Prostate gland (tissue), 2 donors: ENCODE measurements around the gene PEX11B. TPM values are rescaled to one million over a fixed set of nuclear protein-coding genes. Genes with fewer than 3 reads are reported as not detected.

ENCODE experiments used
- DNase-seq: peaks from one replicate; pipeline ENCODE4 v3.0.0-alpha.2; 2019; ENCODE audit warnings: low spot score
- H3K27ac ChIP-seq, 2 donors: fragments of 200-600 bp; sonication (generic); 2 replicates each; pipeline ENCODE4 v1.5.1; 2017 to 2019
- H3K27me3 ChIP-seq: fragments of 200-600 bp; sonication (generic); replicated peaks from 2 replicates; pipeline ENCODE4 v1.5.1; 2019; ENCODE audit not compliant: insufficient read depth
- H3K36me3 ChIP-seq, 2 donors: fragments of 200-600 bp; sonication (generic); 1 replicate in 1 of 2; 2 replicates in 1 of 2; pipeline versions ENCODE4 v1.5.1 to v1.8.1; 2017 to 2019
- H3K4me1 ChIP-seq: fragments of 200-600 bp; sonication (generic); replicated peaks from 2 replicates; pipeline ENCODE4 v1.5.1; 2019
- H3K4me3 ChIP-seq, 2 donors: fragments of 200-600 bp; sonication (generic); 2 replicates each; pipeline ENCODE4 v1.5.1; 2017 to 2019
- H3K9me3 ChIP-seq: fragments of 200-600 bp; sonication (generic); 2 replicates; pipeline ENCODE4 v1.5.1; 2017
- CTCF ChIP-seq, 4 experiments: fragments of 200-600 bp in 2 of 4; fragments of 450-650 bp in 2 of 4; sonication (generic) in 2 of 4; IDR thresholded peaks; 1 replicate in 3 of 4; 2 replicates in 1 of 4; pipeline ENCODE4 v1.5.1; 2016 to 2019; ENCODE audit warnings: antibody characterized with exemption in 4 of 4, mild to moderate bottlenecking in 2 of 4, moderate library complexity in 2 of 4
- POLR2A ChIP-seq: fragments of 450-650 bp; IDR thresholded peaks from one replicate; pipeline ENCODE4 v1.6.1; 2016; ENCODE audit warnings: antibody characterized with exemption, mild to moderate bottlenecking
- POLR2AphosphoS5 ChIP-seq: sonication (generic); formaldehyde crosslinking; IDR thresholded peaks from one replicate; pipeline ENCODE4 v1.6.1; 2017; ENCODE audit warnings: antibody characterized with exemption
- WGBS: methylation state at CpG from one replicate; pipeline ENCODE4 v1.1.5; 2018; 5-methylcytosine and 5-hydroxymethylcytosine counted together
- intact Hi-C: fragments of 100-400 bp; cut with DNase I; formaldehyde crosslinking; loops from one replicate; pipeline ENCODE4 v1.14.2; 2022
- total RNA-seq, 2 donors: library from RNA; depleted of rRNA; stranded (reverse); fragments of >200 nt; gene quantifications; one replicate each; pipeline ENCODE4 v1.1.0, GENCODE V29; 2016

The PEX11B gene
- total RNA-seq, 2 donors from 2014 or later, result 35.9 to 37.7 TPM

GRCh38 chr1:145916745-145917144 lies 1.8 kb downstream of the PEX11B start:
- intact Hi-C loops, result loop anchor here (5.0 kb wide), 1 partner anchor 46 kb away; the partner anchor contains the start of genes ANKRD34A and POLR3GL
- H3K36me3 ChIP-seq, result no peaks in the 10 kb centered on the region

DNA sequence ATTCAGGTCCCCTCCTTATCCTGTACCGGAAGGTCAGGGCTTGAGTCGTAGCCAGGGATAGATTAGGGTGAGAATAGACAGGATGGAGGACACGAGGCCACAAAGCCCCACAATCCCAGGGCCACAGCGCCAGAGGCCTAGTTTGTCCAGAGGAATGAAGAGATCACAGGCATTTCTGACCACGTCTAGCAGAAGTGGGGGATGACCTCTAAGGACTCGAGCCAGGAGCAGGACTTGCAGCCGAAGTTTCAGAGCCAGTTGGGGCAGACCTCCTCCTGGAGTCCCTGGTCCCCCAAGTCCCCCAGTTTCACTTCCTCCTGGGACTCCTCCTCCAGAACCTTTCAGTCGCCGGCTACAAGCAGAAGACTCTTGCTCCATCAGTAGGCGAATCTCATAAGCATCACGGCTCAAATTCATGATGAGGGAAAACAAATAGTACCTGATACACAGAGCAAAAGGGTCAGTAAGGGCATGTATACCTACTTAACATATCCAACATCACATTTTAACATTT lies 6.3 kb downstream of the PEX11B start:
- intact Hi-C loops, result loop anchor here (5.0 kb wide), 1 partner anchor 110 kb away; the partner anchor contains the start of gene HJV
- TF ChIP-seq POLR2AphosphoS5 (no peak), POLR2A (no peak), CTCF (IDR thresholded peaks at IDR 0.05) (no peak)
- no peak for DNase-seq
- Histone ChIP-seq H3K36me3 (no peaks in the 10 kb centered on the region), H3K27me3 (no peaks in the 10 kb centered on the region), H3K4me3 (no peak overlapping the region), H3K9me3 (no peaks in the 10 kb centered on the region), H3K27ac (no peak overlapping the region), H3K4me1 (no peaks in the 10 kb centered on the region)
- WGBS, result 79% methylated on average over 11 of the region's 11 CpGs

More at GRCh38 chr1:145916745-145917144, 1.8 kb downstream of the PEX11B start:
- H3K9me3 ChIP-seq, result no peaks in the 10 kb centered on the region
- no peak overlapping the region for H3K4me3 ChIP-seq
- no peak overlapping the region for H3K27ac ChIP-seq
- H3K4me1 ChIP-seq, result peaks cover 3% of the 10 kb centered on the region
- no peak for DNase-seq
- H3K27me3 ChIP-seq, result no peaks in the 10 kb centered on the region
- 83% methylated on average over 5 of the region's 5 CpGs for WGBS
- TF ChIP-seq CTCF (IDR thresholded peaks at IDR 0.05), result no peak
- no peak for TF ChIP-seq POLR2A
- TF ChIP-seq POLR2AphosphoS5, result no peak

DNA sequence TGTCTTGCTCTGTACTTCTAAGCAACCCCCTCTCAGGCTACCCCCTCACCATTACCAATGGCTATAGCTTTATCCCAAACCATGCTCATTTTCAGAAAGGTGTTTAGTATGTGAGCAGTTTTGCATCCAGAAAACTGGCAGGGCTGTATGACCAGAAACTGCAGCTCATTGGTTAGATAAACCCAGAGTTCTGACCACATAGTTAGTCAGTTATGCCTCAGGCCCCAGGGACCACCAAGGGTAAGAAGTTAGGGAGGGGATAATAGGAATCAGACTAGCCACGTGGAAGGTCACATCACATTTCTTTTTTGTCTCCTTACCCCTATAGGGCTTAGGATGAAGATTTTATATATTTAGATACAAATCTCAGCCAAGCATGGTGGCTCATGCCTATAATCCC lies 9.9 kb downstream of the PEX11B start:
- Histone ChIP-seq H3K36me3 (no peaks in the 10 kb centered on the region), H3K4me1 (no peaks in the 10 kb centered on the region), H3K4me3 (no peak overlapping the region), H3K27ac (no peak overlapping the region), H3K27me3 (no peaks in the 10 kb centered on the region), H3K9me3 (no peaks in the 10 kb centered on the region)
- DNase-seq, result no peak
- 65% methylated on average over 1 of the region's 1 CpG for WGBS
- no peak for TF ChIP-seq POLR2AphosphoS5
- no peak for TF ChIP-seq POLR2A
- TF ChIP-seq CTCF (IDR thresholded peaks at IDR 0.05), result no peak
- intact Hi-C loops, result no loop called here

GRCh38 chr1:145906954-145907753 lies 11.4 kb downstream of the PEX11B start:
- H3K4me1 ChIP-seq, result no peaks in the 10 kb centered on the region
- intact Hi-C loops, result no loop called here
- no peak overlapping the region for H3K4me3 ChIP-seq
- 74% methylated on average over 10 of the region's 10 CpGs for WGBS
- H3K27ac ChIP-seq, result no peak overlapping the region
- H3K36me3 ChIP-seq, result no peaks in the 10 kb centered on the region
- no peaks in the 10 kb centered on the region for H3K9me3 ChIP-seq
- no peak for TF ChIP-seq CTCF (IDR thresholded peaks at IDR 0.05)
- no peaks in the 10 kb centered on the region for H3K27me3 ChIP-seq
- no peak for DNase-seq
